ENCODE data around the gene PAPPA2.

Gene PAPPA2

DNA sequence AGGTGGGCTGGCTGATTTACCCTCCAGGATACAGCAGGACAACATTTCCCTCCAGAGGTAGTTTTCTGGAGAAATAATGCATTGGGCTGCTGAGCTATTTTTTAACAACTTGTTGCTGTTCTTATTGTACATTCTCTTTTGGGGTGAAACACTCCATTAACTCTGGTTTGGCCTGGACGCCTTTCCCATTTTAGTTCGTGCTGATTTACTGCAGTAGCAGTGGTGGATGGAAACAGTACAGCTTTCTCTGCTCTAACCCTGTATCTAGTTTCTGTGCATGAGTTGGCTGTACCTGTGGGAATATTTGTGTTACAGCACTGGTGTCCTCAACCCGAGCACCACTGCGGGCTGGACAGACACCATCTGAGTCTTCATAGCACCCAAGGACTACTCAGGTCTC, 376.2 kb downstream of the PAPPA2 start:
- ATAC-seq (replicated peaks) = no peak
- Mint-ChIP-seq H3K27ac (no peak overlapping the region), H3K4me3 (no peak overlapping the region), H3K27me3 (peaks cover 0 to 9% of the 10 kb centered on the region in 2 donors), H3K9me3 (no peaks in the 10 kb centered on the region), H3K36me3 (no peaks in the 10 kb centered on the region), H3K4me1 (no peaks in the 10 kb centered on the region)
- no peak for DNase-seq

DNA sequence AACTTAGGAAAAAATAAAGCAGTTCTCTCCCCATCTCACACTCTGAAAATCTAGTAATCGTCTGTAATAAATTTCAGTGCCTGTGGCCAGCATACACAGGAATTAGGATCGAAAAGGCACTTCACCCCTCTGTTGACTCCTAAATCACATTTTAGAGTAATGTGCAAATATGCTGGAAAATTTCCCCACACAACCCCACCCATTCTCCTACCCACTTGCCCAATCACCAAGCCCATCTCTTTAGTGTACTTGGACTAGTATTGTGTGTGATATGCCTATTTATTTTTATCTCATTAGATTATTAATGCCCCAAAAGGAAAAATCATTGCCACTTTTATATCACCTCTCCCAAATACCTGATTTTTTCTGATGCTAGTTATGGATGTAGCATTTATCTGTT, 378.3 kb downstream of the PAPPA2 start:
- H3K4me1 Mint-ChIP-seq = peaks cover 0 to 1% of the 10 kb centered on the region in 2 donors
- ATAC-seq (replicated peaks) (no peak), DNase-seq (no peak)
- no peak overlapping the region for H3K27ac Mint-ChIP-seq
- peaks cover 9 to 13% of the 10 kb centered on the region in 2 donors for H3K27me3 Mint-ChIP-seq
- no peaks in the 10 kb centered on the region for H3K9me3 Mint-ChIP-seq
- no peak overlapping the region for H3K4me3 Mint-ChIP-seq
- no peaks in the 10 kb centered on the region for H3K36me3 Mint-ChIP-seq

DNA sequence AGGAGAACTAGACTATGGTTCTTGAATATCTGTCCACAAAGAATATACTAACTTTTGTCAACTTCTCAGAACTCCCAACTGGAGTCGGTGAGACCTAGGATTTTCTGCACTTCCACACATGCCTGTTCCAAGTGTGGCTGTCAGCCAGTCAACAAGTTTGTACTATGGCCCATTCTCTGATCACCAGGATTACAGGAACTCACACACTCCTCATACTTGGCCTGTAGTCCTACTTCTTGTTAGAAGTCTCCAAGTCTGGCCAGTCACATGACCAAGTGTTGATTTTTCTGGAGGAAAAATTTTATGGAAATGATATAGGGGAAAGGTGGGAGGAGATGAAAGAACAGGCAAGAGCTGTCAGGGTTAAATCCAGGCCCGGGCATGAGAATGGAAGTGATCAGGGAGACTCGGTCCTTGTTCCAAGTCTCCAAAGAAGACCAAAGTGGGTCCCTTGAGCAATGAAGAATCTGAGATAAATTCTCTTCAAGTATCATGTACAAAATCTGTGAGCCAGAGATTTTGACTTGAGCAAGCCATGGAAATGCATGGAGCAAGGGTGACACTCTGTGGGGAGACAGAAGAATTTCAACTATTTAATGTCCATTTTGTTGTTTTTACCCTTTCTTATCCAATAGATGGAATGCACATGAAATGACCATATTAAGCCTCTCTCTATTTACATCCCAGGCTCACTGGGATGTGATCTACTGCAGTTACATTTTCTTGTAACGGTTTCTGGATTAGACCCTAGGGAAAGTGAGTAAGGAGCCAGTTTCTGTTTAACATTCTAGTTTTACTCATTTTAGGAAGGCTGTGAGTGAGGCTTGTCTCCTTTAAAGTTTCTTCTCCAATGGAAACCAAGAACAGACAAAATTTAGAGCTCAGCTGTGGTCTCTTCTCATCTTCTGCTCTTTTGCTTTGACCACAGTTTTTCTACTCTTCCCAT, 380.6 kb downstream of the PAPPA2 start:
- Mint-ChIP-seq H3K4me1 (peaks cover 0 to 1% of the 10 kb centered on the region in 2 donors), H3K27me3 (peaks cover 9 to 13% of the 10 kb centered on the region in 2 donors), H3K36me3 (no peaks in the 10 kb centered on the region), H3K4me3 (no peak overlapping the region), H3K9me3 (no peaks in the 10 kb centered on the region), H3K27ac (no peak overlapping the region)
- ATAC-seq (replicated peaks) = no peak
- DNase-seq = no peak

DNA sequence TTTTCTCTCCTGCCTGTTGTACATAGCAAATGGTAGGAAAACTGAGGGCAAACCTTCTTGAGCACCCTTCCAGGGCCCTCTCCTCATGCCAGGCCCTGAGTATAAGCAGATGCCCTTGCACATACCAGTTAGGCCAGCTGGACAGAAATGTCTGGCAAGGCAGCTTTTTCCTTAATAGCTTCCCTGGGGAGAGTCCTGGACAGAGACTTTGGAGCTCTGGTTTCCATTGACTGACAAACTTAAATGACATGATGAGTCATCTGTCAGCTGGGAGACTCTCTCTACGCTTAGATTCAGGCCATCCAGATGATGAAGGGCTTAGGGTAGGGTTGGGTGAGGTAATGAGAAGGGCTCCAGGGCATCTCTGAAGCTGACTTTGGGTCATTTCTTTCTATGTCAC, 384.1 kb downstream of the PAPPA2 start:
- Mint-ChIP-seq H3K9me3 (no peaks in the 10 kb centered on the region), H3K27ac (no peak overlapping the region), H3K4me1 (peaks cover 0 to 1% of the 10 kb centered on the region in 2 donors), H3K36me3 (no peaks in the 10 kb centered on the region), H3K27me3 (peaks cover 4 to 9% of the 10 kb centered on the region in 2 donors), H3K4me3 (no peak overlapping the region)
- ATAC-seq (replicated peaks) (no peak), DNase-seq (no peak)

DNA sequence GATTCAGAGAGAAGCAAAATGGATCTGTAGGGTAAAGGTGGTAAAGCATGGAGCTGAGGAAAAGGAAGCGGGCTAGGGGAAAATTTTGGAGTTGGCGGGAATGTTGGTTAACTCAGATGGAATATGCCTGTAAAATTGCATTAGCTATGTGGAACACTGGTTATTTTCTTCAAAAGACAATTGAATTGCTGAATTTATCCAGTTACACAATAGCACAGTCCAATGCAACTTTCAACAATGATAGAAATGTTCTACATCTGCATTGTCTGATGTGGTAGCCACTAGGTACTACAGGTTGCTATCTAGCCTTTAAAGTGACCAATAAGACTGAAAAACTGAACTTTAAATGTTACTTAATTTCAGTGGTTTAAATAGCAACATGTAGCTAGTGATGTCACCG, 386.3 kb downstream of the PAPPA2 start:
- peaks cover 5 to 17% of the 10 kb centered on the region in 2 donors for H3K27me3 Mint-ChIP-seq
- no peak for DNase-seq
- peaks cover 0 to 1% of the 10 kb centered on the region in 2 donors for H3K4me1 Mint-ChIP-seq
- H3K4me3 Mint-ChIP-seq = no peak overlapping the region
- no peak for ATAC-seq (replicated peaks)
- H3K36me3 Mint-ChIP-seq = no peaks in the 10 kb centered on the region
- no peak overlapping the region for H3K27ac Mint-ChIP-seq
- H3K9me3 Mint-ChIP-seq = no peaks in the 10 kb centered on the region

DNA sequence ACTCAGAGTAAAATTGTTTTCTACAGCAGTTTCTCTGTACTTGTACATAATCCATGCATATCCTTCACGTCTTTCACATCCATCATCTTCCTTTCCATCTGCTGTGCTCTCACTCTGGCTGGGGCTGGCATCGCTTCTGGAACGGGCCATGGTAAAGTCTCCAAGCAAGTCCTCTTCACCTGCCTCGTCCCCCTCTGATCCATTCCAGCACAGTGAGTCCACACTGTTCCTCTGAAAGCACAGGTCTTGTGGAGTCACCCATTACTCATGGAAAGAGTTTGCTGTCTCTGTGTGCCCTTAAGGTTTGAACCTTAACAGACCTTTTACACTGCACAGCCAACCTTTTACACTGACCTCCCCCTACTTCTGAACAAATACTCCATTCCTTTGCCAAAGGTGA, 387.9 kb downstream of the PAPPA2 start:
- H3K4me1 Mint-ChIP-seq = no peaks in the 10 kb centered on the region
- no peak for ATAC-seq (replicated peaks)
- no peak overlapping the region for H3K4me3 Mint-ChIP-seq
- DNase-seq = no peak
- no peaks in the 10 kb centered on the region for H3K9me3 Mint-ChIP-seq
- no peak overlapping the region for H3K27ac Mint-ChIP-seq
- H3K27me3 Mint-ChIP-seq = peaks cover 4 to 14% of the 10 kb centered on the region in 2 donors
- no peaks in the 10 kb centered on the region for H3K36me3 Mint-ChIP-seq

DNA sequence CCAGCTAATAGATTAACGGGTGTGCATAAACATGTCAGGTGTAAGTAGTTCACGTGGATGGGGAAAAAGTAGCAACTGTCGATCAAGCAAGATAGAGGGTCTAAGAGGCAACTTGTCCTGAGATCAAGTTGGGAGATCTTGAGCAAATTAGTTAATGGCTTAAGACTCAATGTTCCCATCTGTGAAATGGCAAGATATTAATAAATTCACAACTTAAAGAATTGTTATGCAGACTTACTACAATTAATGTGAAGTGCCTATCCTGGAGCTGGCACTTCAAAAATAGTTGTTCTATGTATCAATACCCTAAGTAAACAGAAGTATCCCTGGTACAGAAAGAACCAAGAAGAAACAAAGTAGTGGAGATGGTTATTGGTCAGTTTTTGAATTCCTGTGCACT, 389.1 kb downstream of the PAPPA2 start:
- DNase-seq (no peak), ATAC-seq (replicated peaks) (no peak)
- Mint-ChIP-seq H3K4me3 (no peak overlapping the region), H3K4me1 (no peaks in the 10 kb centered on the region), H3K27me3 (peaks cover 5 to 11% of the 10 kb centered on the region in 2 donors), H3K36me3 (no peaks in the 10 kb centered on the region), H3K9me3 (no peaks in the 10 kb centered on the region), H3K27ac (no peak overlapping the region)

DNA sequence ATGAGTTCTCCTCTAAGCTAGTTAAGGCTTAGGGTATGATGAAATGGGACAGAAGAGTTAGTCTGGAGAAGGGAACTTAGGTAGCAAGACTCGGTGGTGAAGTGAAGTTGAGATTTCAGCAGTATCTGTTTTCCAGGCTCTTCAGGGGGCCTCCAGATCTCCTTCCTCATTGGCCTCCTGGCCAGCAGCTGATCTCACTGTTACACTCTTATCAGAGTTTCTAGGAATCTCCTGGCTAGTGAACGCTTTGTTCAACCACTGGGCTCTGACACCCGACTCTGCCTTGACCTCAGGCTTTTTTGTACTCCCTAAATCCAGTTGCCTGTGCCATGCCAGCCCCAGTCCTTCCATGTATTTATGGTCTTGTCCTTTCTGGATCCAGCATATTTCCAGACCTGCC, 390.5 kb downstream of the PAPPA2 start:
- no peaks in the 10 kb centered on the region for H3K4me1 Mint-ChIP-seq
- DNase-seq = no peak
- no peaks in the 10 kb centered on the region for H3K36me3 Mint-ChIP-seq
- no peaks in the 10 kb centered on the region for H3K9me3 Mint-ChIP-seq
- H3K4me3 Mint-ChIP-seq = no peak overlapping the region
- no peak for ATAC-seq (replicated peaks)
- H3K27ac Mint-ChIP-seq = no peak overlapping the region
- peaks cover 10 to 17% of the 10 kb centered on the region in 2 donors for H3K27me3 Mint-ChIP-seq

DNA sequence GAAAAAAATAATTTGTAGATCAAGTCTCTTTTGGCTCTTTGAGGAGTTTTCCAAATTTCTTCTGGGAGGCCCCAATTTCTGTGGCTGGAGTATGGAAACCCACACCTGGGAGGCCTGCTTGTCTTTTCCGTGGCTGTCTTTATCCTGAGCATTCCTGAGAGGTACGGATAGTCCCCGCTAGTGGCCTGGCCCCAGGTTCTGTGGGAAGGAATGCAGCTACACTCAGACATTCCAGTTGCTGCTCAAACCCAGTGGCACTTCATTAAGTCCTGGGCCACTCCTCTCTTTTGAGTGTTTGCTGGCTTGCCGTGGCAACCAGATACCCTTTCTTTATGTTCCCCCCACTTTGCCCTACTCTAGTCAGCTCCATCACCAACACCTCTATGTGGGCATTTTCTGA, 391.1 kb downstream of the PAPPA2 start:
- ATAC-seq (replicated peaks) (no peak), DNase-seq (no peak)
- no peaks in the 10 kb centered on the region for H3K4me1 Mint-ChIP-seq
- H3K4me3 Mint-ChIP-seq = no peak overlapping the region
- no peak overlapping the region for H3K27ac Mint-ChIP-seq
- H3K9me3 Mint-ChIP-seq = no peaks in the 10 kb centered on the region
- peaks cover 10 to 17% of the 10 kb centered on the region in 2 donors for H3K27me3 Mint-ChIP-seq
- no peaks in the 10 kb centered on the region for H3K36me3 Mint-ChIP-seq

DNA sequence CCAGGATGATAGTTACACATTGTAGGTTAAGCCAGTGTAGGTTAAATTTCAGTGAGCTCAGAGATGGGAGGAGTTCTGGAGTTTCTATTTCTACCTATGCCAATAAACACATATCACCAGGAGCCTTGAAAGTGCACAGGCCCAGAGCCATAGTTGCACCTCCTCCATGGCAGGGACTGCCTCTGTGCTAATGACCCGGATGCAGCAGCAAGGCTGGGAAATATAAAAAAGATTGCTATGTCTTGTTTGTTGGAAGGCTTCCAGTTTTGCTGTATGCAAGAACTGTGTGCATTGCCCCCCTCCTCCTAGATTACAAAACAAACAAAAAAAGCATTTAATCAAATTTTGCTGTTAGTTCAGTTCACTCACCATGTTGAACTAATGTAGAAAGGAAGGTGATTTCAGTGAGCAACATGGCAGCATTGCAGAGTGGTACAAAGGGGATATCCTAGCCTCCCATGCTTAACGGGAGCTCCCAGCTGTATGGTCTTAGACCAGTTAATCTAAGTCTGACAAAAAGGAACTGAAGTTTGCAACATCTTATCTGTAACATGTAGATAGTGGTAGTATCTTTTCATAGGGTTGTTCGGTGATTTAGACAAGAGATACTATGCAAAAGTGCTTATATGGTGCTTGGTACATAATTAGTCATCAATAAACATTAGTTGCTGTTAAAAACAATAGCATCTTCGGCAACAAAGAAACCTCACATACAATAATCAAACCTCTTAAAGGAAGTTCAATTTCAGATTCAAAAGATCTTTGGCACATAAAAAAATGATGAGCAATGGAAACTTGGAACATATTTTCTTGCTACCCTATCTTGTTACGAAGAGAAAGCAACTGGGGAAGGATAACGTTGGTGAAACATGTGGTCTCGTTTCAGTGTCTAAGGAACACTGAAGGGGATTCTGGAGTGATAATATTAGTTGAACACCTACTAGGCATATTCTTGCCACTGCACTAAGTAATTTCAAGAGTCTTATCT, 392.1 kb downstream of the PAPPA2 start:
- no peaks in the 10 kb centered on the region for H3K36me3 Mint-ChIP-seq
- H3K27me3 Mint-ChIP-seq = peaks cover 10 to 17% of the 10 kb centered on the region in 2 donors
- DNase-seq = no peak
- no peak overlapping the region for H3K27ac Mint-ChIP-seq
- H3K4me1 Mint-ChIP-seq = no peaks in the 10 kb centered on the region
- no peak for ATAC-seq (replicated peaks)
- H3K4me3 Mint-ChIP-seq = no peak overlapping the region
- H3K9me3 Mint-ChIP-seq = no peaks in the 10 kb centered on the region

DNA sequence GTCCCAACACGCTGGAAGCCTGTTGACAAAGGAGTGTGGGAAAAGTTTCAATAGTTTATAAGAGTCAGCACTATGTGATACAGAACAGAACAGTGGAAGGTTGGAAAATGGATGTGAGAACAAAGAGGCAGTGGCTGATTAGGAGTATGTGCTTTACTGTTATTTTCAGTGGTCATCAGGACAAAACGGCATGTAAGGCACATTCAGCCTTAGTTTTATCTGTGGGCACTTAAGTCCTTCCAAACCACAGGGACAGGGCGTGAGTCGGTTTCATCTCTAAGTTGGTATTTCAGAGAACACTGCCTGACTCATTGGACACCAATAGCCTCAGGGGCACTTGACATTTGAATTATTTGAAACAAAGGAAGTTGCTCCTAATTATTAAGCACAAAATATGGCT, 394.7 kb downstream of the PAPPA2 start:
- no peak overlapping the region for H3K4me3 Mint-ChIP-seq

DNA sequence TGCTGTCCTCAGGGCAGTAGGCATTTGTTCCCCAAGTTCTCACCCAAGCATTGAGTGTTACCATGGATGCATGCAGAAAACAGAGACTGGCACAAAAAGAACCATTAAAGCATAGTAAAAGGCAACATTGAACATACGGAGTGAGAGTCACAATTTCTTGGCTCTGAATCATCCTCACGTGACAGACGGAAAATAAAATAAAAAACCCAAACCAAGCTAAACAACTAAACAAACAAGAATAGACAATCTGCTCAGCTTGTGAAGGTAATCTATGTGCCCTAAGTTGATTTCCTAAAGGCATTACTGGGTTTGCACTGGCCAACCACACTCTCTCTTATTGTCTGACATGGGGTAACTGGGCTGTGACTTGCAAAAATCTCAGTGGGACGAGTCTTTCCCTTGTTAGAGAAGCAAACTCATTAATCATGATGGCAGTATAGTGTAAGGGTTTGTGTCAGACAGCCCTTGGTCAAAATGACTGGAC, 395.5 kb downstream of the PAPPA2 start:
- Mint-ChIP-seq H3K36me3 (no peaks in the 10 kb centered on the region), H3K4me1 (no peaks in the 10 kb centered on the region), H3K4me3 (no peak overlapping the region), H3K9me3 (no peaks in the 10 kb centered on the region), H3K27ac (no peak overlapping the region), H3K27me3 (peaks cover 14 to 18% of the 10 kb centered on the region in 2 donors)
- ATAC-seq (replicated peaks) (no peak), DNase-seq (no peak)

More for the DNA sequence above, 394.7 kb downstream of the PAPPA2 start:
- Mint-ChIP-seq H3K9me3 (no peaks in the 10 kb centered on the region), H3K36me3 (no peaks in the 10 kb centered on the region), H3K4me1 (no peaks in the 10 kb centered on the region), H3K27ac (no peak overlapping the region), H3K27me3 (peaks cover 14 to 20% of the 10 kb centered on the region in 2 donors)
- ATAC-seq (replicated peaks) (no peak), DNase-seq (no peak)

DNA sequence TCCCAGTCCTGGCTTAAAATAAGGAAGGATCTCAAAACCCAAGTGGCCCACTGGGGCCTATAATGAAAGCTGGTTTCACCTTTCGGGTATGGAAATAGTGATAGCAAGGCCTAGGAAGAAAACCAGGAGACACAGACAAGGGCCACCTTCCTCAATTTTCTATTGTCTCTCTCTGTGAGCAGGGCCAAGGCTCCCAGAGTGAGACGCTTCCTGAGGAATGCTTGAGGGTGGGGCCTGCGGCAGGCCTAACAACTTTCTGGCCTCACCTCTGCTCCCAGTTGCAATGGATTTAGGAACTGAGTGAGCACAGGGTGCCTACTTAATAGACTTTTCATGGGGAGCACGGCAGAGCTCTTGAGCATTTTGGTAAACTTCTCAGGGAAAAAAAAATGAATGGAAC, 400.6 kb downstream of the PAPPA2 start:
- no peaks in the 10 kb centered on the region for H3K36me3 Mint-ChIP-seq
- peaks cover 8 to 20% of the 10 kb centered on the region in 2 donors for H3K27me3 Mint-ChIP-seq
- peaks cover 0 to 5% of the 10 kb centered on the region in 2 donors for H3K9me3 Mint-ChIP-seq
- ATAC-seq (replicated peaks) = no peak
- H3K4me3 Mint-ChIP-seq = no peak overlapping the region
- DNase-seq = no peak
- H3K27ac Mint-ChIP-seq = no peak overlapping the region
- H3K4me1 Mint-ChIP-seq = no peaks in the 10 kb centered on the region

DNA sequence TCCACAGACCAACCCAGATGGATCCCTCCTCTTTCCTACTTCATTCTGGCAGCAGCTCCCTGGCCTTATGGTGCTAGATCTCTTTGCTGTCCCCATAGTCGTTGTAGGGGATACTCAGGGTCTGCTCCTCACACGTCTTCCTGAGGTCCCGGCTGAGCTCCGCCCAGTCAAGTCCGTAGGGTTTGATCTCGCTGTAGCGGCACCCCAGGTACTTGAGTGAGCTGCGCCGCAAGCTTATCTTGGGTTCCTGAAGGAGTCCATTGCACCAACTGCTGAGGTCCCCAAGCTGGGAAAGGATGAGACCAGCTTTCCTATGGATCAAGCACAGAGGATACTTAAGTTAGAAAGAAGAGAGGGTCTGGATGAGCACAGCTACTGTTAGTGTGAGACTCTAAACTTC, 401.2 kb downstream of the PAPPA2 start:
- H3K4me3 Mint-ChIP-seq = no peak overlapping the region
- no peak overlapping the region for H3K27ac Mint-ChIP-seq
- H3K9me3 Mint-ChIP-seq = peaks cover 0 to 5% of the 10 kb centered on the region in 2 donors
- DNase-seq (no peak), ATAC-seq (replicated peaks) (no peak)
- H3K27me3 Mint-ChIP-seq = peaks cover 8 to 20% of the 10 kb centered on the region in 2 donors
- no peaks in the 10 kb centered on the region for H3K4me1 Mint-ChIP-seq
- no peaks in the 10 kb centered on the region for H3K36me3 Mint-ChIP-seq
